Glutamatergic neuron (in vitro differentiated cells): ENCODE data around the gene RASSF4. TPM values are rescaled to one million over a fixed set of nuclear protein-coding genes. Genes with fewer than 3 reads are reported as not detected.

ENCODE experiments used
- DNase-seq: peaks from one replicate; pipeline ENCODE4 v3.0.0; 2022
- H3K27ac Mint-ChIP-seq: one replicate; pipeline ENCODE4 v1.8.0; 2020; ENCODE audit warnings: mild to moderate bottlenecking, mixed read lengths, inconsistent platforms; ENCODE audit not compliant: unreplicated experiment
- H3K27me3 Mint-ChIP-seq: one replicate; pipeline ENCODE4 v1.8.0; 2020; ENCODE audit warnings: mild to moderate bottlenecking, moderate library complexity, mixed read lengths, inconsistent platforms; ENCODE audit not compliant: unreplicated experiment
- H3K36me3 Mint-ChIP-seq: one replicate; pipeline ENCODE4 v1.8.0; 2020; ENCODE audit warnings: mild to moderate bottlenecking, mixed read lengths, inconsistent platforms; ENCODE audit not compliant: unreplicated experiment
- H3K4me1 Mint-ChIP-seq: one replicate; pipeline ENCODE4 v1.8.0; 2020; ENCODE audit warnings: mild to moderate bottlenecking, low read depth, mixed read lengths, inconsistent platforms; ENCODE audit not compliant: unreplicated experiment
- H3K4me3 Mint-ChIP-seq: one replicate; pipeline ENCODE4 v1.8.0; 2020; ENCODE audit warnings: mild to moderate bottlenecking, mixed read lengths, inconsistent platforms; ENCODE audit not compliant: unreplicated experiment
- H3K9me3 Mint-ChIP-seq: one replicate; pipeline ENCODE4 v1.8.0; 2020; ENCODE audit warnings: mild to moderate bottlenecking, moderate library complexity, mixed read lengths, inconsistent platforms; ENCODE audit not compliant: unreplicated experiment
- total RNA-seq: library from RNA; stranded (reverse); fragmentation: NEBNext Ultra II Directional; extraction: Animal tissue kit (Norgen Biotek cat#: 25700); gene quantifications from one replicate; pipeline ENCODE4 v1.2.1, GENCODE V29; 2021; ENCODE audit not compliant: unreplicated experiment
- TF ChIP-seq, protein P1 (sequence below): fragments of 200-600 bp; sonication (generic); IDR thresholded peaks from one replicate; pipeline ENCODE4 v1.5.0; 2021; ENCODE audit not compliant: partially characterized antibody, unreplicated experiment

The RASSF4 gene
- total RNA-seq, 1 donor from 2014 or later: 137 TPM

- Mint-ChIP-seq H3K27me3 (peaks cover 8% of the 10 kb centered on the region), H3K9me3 (peaks cover 2% of the 10 kb centered on the region), H3K4me3 (no peak overlapping the region), H3K36me3 (no peaks in the 10 kb centered on the region), H3K27ac (no peak overlapping the region), H3K4me1 (no peaks in the 10 kb centered on the region)
- DNase-seq: no peak
- TF ChIP-seq, protein P1, sequence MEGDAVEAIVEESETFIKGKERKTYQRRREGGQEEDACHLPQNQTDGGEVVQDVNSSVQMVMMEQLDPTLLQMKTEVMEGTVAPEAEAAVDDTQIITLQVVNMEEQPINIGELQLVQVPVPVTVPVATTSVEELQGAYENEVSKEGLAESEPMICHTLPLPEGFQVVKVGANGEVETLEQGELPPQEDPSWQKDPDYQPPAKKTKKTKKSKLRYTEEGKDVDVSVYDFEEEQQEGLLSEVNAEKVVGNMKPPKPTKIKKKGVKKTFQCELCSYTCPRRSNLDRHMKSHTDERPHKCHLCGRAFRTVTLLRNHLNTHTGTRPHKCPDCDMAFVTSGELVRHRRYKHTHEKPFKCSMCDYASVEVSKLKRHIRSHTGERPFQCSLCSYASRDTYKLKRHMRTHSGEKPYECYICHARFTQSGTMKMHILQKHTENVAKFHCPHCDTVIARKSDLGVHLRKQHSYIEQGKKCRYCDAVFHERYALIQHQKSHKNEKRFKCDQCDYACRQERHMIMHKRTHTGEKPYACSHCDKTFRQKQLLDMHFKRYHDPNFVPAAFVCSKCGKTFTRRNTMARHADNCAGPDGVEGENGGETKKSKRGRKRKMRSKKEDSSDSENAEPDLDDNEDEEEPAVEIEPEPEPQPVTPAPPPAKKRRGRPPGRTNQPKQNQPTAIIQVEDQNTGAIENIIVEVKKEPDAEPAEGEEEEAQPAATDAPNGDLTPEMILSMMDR: no peak
Measured at GRCh38 chr10:44923611-44924010, 36.0 kb upstream of the RASSF4 start.

GRCh38 chr10:44924261-44925040 is 35.2 kb upstream of the RASSF4 start:
- Mint-ChIP-seq H3K4me3 (no peak overlapping the region), H3K36me3 (peaks cover 2% of the 10 kb centered on the region), H3K4me1 (no peaks in the 10 kb centered on the region), H3K27me3 (peaks cover 9% of the 10 kb centered on the region), H3K9me3 (peaks cover 2% of the 10 kb centered on the region), H3K27ac (no peak overlapping the region)
- TF ChIP-seq, protein P1: no peak
- no peak for DNase-seq

DNA sequence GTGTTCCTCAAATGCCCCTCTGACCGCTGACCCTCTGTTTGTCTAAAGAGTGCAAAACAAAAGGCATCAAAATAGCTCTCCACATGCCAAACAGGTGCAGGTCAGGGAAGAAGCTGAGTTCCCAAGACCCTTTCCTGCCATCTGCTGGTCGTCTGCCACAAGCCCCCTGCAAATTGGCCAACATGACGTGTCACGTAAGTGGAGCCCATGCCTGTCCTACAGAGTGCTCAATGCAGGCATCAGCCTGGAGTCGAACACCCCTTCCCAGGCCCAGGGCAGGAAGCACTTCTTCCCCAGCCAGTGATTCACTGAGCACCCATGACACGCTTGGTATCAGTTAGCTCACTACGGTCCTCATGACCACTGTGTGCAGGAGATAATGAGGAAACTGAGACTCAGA is 34.4 kb upstream of the RASSF4 start:
- peak; percentile 77 for DNase-seq
- Mint-ChIP-seq H3K36me3 (peaks cover 7% of the 10 kb centered on the region), H3K27me3 (peaks cover 9% of the 10 kb centered on the region), H3K4me3 (no peak overlapping the region), H3K27ac (no peak overlapping the region), H3K4me1 (no peaks in the 10 kb centered on the region), H3K9me3 (peaks cover 4% of the 10 kb centered on the region)
- TF ChIP-seq, protein P1: peak; percentile 31

DNA sequence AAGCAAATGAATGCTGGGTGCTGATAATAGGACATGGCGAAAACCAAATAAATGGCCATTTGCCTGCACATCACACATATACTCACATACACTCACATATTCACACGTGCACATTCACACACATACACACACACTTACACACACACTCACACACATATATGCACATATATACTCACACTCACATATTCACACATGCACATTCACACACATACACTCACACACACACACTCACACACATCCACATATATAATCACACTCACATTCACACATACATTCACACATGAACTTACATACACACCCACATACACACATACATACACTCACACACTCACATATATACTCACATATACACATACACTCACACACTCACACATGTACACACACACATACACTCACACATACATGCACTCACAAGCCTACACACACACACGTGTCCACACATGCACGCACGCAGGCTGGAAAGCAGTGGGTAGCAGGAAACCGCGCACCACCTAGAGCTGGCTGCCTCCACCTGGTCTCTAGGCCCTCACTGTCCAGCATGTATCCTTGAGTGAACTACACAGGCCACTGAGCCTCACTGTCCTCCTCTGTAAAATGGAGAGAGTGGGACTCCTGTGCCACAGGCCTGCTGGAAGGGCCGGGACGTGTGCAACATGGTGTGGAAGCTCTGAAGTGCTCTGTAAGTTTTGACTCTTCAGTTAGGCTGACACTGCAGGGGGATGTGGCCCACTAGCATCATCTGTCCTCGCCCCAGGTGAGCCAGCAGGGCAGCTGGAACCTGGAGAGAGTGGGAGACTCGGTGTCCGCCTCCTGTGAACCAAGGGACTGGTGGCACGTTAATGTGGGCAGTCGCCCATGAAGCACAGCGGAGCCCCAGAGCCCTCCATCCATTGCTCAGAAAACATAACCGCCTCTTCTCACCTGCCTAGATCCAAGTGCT is 33.5 kb upstream of the RASSF4 start:
- no peak overlapping the region for H3K4me3 Mint-ChIP-seq
- no peaks in the 10 kb centered on the region for H3K4me1 Mint-ChIP-seq
- H3K27me3 Mint-ChIP-seq: peaks cover 6% of the 10 kb centered on the region
- no peak overlapping the region for H3K27ac Mint-ChIP-seq
- TF ChIP-seq, protein P1: no peak
- DNase-seq: no peak
- H3K36me3 Mint-ChIP-seq: peaks cover 7% of the 10 kb centered on the region
- peaks cover 4% of the 10 kb centered on the region for H3K9me3 Mint-ChIP-seq
